Kidney (tissue), 14 donors: ENCODE data around the gene PPP2R2B. TPM values are rescaled to one million over a fixed set of nuclear protein-coding genes. Genes with fewer than 3 reads are reported as not detected.

Experiments
- DNase-seq, 5 donors: peaks; one replicate each; pipeline ENCODE4 v3.0.0-alpha.2; 2013 to 2020
- FAIRE-seq: peaks from 2 replicates; lab custom pipeline; 2012; peaks lifted over from hg19 to GRCh38; lab: Jason Lieb, UNC
- H3K27ac ChIP-seq, 2 donors: one replicate each; pipeline ENCODE4 v1.7.0; 2013; ENCODE audit warnings: low read depth in 2 of 2, low read length in 2 of 2, inconsistent platforms in 1 of 2
- H3K27me3 ChIP-seq: one replicate; pipeline ENCODE4 v1.7.1; 2013; ENCODE audit warnings: low read length, inconsistent platforms; ENCODE audit not compliant: control insufficient read depth, insufficient read depth
- H3K36me3 ChIP-seq, 3 donors: one replicate each; pipeline versions ENCODE4 v1.7.0 to v1.7.1; 2013; ENCODE audit warnings: low read length in 3 of 3, control low read depth in 1 of 3, inconsistent platforms in 1 of 3; ENCODE audit not compliant: insufficient read depth in 3 of 3, control insufficient read depth in 2 of 3
- H3K4me1 ChIP-seq, 3 donors: one replicate each; pipeline versions ENCODE4 v1.7.0 to v1.7.1; 2013; ENCODE audit warnings: low read length in 3 of 3, inconsistent platforms in 1 of 3, low read depth in 1 of 3; ENCODE audit not compliant: control insufficient read depth in 2 of 3, insufficient read depth in 2 of 3
- H3K4me3 ChIP-seq, 3 donors: one replicate each; pipeline versions ENCODE4 v1.7.0 to v1.8.1; 2013; ENCODE audit warnings: low read length in 3 of 3, control low read depth in 1 of 3, inconsistent platforms in 1 of 3
- H3K9ac ChIP-seq, 3 donors: one replicate each; pipeline versions ENCODE4 v1.7.0 to v1.7.1; 2013; ENCODE audit warnings: low read length in 3 of 3, control low read depth in 1 of 3, inconsistent platforms in 1 of 3
- H3K9me3 ChIP-seq, 3 donors: one replicate each; pipeline versions ENCODE4 v1.7.0 to v1.7.1; 2013; ENCODE audit warnings: low read length in 3 of 3, control low read depth in 1 of 3, inconsistent platforms in 1 of 3; ENCODE audit not compliant: control insufficient read depth in 2 of 3, insufficient read depth in 1 of 3
- intact Hi-C: fragments of 100-400 bp; cut with DNase I; formaldehyde crosslinking; loops from one replicate; pipeline ENCODE4 v1.11.1; 2022
- polyA plus RNA-seq: library from polyadenylated mRNA; stranded (reverse); fragments of 350-450 nt; fragmentation: Illumina TruSeq; extraction: RNeasy Lipid Tissue Mini Kit (QIAGEN cat#74804); gene quantifications from one replicate; pipeline ENCODE4 v1.2.3, GENCODE V29; 2014; ENCODE audit warnings: low read depth, low replicate concordance; ENCODE audit not compliant: insufficient read depth
- total RNA-seq: library from RNA; stranded (reverse); fragmentation: NEBNext Ultra II Directional; extraction: Animal tissue kit (Norgen Biotek cat#: 25700); gene quantifications from one replicate; pipeline ENCODE4 v1.2.1, GENCODE V29; 2021
- TF ChIP-seq, protein P1 (sequence below): IDR thresholded peaks from 3 replicates; pipeline ENCODE4 v1.5.1; 2012; ENCODE audit warnings: mild to moderate bottlenecking, moderate library complexity, borderline replicate concordance; ENCODE audit not compliant: insufficient read depth; ENCODE audit errors: extremely low read depth
- donor health status: control.
- donor health status: control.
- donor health status: control.
- donor health status: control.
- donor health status: control.
- donor health status: DM: yes; HTN: yes; CAD: no.
- donor health status: Normal renal cell carcinoma (clear cell type).

The PPP2R2B gene
- total and polyA plus RNA-seq, 2 donors from 2014 or later: 4.0 to 8.2 TPM

- H3K27me3 ChIP-seq: no peaks in the 10 kb centered on the region
- H3K4me3 ChIP-seq: no peak overlapping the region
- H3K36me3 ChIP-seq: no peaks in the 10 kb centered on the region
- H3K9me3 ChIP-seq: no peaks in the 10 kb centered on the region
- TF ChIP-seq, protein P1, sequence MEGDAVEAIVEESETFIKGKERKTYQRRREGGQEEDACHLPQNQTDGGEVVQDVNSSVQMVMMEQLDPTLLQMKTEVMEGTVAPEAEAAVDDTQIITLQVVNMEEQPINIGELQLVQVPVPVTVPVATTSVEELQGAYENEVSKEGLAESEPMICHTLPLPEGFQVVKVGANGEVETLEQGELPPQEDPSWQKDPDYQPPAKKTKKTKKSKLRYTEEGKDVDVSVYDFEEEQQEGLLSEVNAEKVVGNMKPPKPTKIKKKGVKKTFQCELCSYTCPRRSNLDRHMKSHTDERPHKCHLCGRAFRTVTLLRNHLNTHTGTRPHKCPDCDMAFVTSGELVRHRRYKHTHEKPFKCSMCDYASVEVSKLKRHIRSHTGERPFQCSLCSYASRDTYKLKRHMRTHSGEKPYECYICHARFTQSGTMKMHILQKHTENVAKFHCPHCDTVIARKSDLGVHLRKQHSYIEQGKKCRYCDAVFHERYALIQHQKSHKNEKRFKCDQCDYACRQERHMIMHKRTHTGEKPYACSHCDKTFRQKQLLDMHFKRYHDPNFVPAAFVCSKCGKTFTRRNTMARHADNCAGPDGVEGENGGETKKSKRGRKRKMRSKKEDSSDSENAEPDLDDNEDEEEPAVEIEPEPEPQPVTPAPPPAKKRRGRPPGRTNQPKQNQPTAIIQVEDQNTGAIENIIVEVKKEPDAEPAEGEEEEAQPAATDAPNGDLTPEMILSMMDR: no peak
- no peaks in the 10 kb centered on the region for H3K4me1 ChIP-seq
- H3K9ac ChIP-seq: no peak overlapping the region
- intact Hi-C loops: no loop called here
- no peak overlapping the region for H3K27ac ChIP-seq
- FAIRE-seq: no peak
- peak in 4 of 5 donors; percentile 36 to 78 (median 66) for DNase-seq
Observed at GRCh38 chr5:146675636-146676035, 202.9 kb downstream of the PPP2R2B start.

DNA sequence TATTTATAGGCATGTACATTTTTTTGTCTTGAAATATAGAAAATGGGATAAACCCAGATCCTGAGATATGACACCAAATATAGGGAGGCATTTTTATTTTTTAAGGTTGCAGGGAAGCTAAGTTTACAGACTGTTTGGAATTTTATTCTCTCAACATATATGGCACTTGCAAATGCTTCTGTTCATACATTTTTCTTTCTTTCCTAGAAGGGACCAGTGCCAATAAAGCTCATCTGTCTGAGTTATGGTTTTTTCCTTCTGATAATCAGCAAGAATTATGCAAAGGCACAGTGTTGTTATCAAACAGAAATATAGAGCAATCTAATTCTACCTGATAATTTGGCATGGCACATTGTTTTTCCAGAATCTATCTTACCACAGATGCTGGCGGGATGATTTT is 205.7 kb downstream of the PPP2R2B start:
- Histone ChIP-seq H3K4me1 (no peaks in the 10 kb centered on the region), H3K9me3 (no peaks in the 10 kb centered on the region), H3K9ac (no peak overlapping the region), H3K27me3 (no peaks in the 10 kb centered on the region), H3K27ac (no peak overlapping the region), H3K4me3 (no peak overlapping the region), H3K36me3 (no peaks in the 10 kb centered on the region)
- TF ChIP-seq, protein P1: no peak
- intact Hi-C loops: no loop called here
- FAIRE-seq (no peak), DNase-seq (no peak)

DNA sequence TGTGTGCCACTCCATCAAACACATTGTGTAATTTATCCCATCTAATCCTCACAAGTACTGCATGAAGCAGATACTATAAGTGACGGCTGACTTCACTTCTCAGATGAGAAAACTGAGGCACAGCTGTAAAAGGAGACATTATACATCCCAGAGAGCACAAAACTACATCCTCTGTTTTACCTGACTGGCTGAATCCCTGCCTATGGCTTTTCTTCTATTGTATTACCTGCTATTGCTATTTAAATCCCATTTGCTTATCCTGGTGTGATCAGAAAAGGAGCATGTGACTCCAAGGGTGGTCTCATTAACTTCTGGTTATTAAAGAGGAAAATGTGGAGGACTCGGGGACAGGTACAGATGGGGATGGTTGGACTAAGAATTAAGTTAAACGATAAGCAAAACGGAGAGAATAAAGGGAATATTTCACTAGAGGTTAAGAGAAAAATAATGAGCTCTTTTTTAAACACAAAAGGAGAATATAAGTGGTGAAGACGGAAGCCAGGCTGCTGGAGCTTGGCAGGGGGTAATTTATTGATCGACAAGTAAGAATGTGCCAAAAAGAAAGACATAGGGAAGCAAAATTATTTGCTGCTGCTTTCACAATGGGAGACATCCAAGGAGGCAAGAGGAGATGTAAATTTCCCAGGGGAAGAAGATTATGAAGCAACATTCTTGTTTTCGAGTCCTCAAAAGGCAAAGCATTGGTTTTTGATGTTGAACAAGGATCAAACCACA is 206.8 kb downstream of the PPP2R2B start:
- no peaks in the 10 kb centered on the region for H3K27me3 ChIP-seq
- H3K4me3 ChIP-seq: no peak overlapping the region
- no peaks in the 10 kb centered on the region for H3K4me1 ChIP-seq
- H3K36me3 ChIP-seq: no peaks in the 10 kb centered on the region
- no peak overlapping the region for H3K9ac ChIP-seq
- TF ChIP-seq, protein P1: no peak
- intact Hi-C loops: no loop called here
- no peak for FAIRE-seq
- H3K27ac ChIP-seq: no peak overlapping the region
- DNase-seq: no peak
- H3K9me3 ChIP-seq: no peaks in the 10 kb centered on the region
